GM10847 (cell line): Measurements from ENCODE around the gene MRPS12.

Experiments used
- POLR2A ChIP-seq: IDR thresholded peaks from 2 replicates; pipeline ENCODE4 v1.6.1; 2011; ENCODE audit not compliant: insufficient read length; ENCODE audit errors: extremely low read depth

The MRPS12 gene

DNA sequence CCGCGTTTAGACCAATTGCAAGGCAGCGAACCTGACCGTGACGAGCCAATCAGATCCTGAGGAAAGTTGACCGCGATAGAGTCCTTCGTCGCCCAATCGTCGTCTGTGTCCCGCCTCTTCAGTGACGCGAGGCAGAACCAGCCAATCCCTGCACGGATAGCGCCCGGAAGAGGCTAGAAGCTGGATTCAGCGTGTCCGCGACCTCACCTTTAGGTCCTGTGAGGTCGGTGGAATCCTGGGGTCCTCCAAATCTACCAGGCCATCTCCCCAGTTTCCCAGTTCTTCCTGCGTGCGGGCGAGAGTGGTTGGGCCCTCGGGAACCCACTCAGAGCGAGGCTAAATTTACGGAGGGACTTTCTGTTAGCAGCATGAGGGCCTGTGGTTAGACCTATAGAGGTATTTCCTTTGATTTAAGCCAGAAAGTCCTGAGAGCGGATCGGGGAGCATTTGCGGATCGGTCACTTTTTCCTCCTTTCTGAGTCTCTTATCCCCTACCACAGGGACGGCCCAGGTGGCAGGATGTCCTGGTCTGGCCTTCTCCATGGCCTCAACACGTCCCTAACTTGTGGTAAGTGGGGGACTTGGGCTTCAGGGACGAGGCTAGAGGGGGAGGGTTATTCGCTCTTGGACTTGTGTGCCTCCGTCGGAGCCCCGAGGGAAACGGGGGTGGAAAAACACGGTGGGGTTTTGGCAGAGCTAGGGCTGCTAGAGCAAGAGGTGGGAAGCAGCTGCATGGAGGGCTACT is at the start of gene MRPS12:
TSS of gene MRPS12 (plus strand) at position 169 of the 745 bp plus-strand sequence. CDS start at position 520, 351 bp downstream.
- TF ChIP-seq POLR2A, result peak; percentile 89

DNA sequence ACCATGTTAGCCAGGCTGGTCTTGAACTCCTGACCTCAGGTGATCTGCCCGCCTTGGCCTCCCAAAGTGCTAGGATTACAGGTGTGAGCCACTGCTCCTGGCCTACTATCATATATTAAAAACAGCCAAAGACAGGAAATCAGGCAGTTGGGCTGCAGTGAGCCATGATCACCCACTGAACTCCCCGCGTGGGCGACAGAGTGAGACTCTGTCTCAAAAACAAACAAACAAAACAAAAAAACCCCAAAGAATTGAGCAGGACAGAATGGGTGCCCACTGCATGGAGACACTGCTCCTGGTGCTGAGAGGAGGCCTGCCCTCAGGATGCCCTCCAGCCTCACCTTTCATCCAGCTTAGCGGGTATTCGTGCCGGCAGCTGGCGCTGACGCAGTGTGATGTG is 47.5 kb upstream of the MRPS12 start:
- TF ChIP-seq POLR2A, result no peak

DNA sequence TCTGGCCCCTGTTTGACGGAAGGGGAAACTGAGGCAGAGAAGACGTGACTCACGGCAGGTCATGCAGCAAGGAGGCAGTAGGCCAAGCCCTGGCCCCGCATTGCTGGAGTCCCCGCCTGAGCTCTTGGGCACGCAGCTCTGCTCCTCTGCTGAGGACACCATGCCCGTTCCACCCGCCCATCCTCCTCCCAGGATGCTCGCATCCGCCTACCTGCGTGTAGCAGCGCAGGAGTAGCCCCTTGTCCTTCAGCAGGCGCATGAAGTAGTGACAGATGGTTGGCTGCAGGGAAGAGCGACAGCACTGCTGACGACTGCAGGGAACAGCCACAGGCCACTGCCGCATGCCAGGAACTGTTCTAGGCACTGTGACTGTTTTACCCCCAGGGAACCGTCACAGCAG is 41.9 kb upstream of the MRPS12 start:
- no peak for TF ChIP-seq POLR2A

DNA sequence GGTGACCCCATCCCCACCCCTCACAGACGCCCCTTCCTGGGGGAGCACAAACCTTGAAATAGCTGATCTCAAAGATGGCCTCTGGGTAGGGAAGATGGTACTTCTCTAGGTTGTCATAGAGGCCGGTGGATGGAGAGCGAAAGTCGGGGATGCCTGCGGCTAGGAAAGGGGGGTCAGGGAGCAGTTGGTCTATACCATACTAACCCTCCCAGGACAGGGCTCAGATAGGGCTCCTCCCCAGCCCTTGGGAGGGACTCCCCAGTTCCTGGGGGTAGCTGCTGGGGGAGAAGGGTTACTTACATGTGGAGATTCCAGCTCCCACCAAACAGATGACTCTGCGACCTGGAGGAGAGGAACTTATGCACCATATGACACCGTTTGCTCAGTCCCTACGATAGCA is 40.9 kb upstream of the MRPS12 start:
- TF ChIP-seq POLR2A, result no peak

DNA sequence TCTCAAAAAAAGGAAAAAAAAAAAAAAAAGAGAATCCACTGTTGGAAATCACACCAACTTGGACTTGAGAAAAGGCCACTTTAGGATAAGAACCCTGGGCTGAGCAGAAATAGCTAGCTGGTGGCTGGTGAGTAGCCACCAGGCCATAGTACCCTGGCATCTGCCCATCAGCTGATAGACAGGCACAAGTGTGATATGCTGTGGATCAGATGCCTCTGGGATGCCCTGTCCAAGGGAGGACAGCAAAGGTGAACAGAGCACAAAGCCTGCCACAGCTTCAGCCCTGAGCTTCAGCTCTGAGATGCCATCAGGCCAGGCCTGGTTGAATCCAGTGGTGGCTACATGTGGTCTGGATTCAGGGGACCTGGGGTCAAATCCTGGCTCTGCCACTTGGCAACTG is 40.1 kb upstream of the MRPS12 start:
- TF ChIP-seq POLR2A, result no peak

- TF ChIP-seq POLR2A, result no peak
Observed at GRCh38 chr19:38891771-38892170, 39.0 kb upstream of the MRPS12 start.

DNA sequence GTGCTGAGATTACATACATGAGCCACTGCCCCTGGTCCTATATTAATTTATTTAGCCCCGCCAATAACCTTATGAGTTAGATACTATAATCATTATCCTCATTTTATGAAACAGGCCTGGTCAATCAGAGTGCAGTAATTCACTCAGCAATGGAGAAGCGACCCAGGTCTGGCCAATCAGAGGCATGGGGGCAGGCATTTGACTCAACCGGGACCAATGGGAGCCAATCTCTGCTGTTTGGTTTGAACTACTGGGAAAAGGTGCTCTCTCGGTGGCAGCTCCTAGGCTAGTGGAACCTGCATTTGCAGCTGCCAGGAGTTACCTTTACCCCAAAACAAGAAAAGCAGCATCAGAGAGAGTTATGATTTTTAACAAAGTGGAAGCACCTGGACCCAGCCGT is 37.9 kb upstream of the MRPS12 start:
- no peak for TF ChIP-seq POLR2A

DNA sequence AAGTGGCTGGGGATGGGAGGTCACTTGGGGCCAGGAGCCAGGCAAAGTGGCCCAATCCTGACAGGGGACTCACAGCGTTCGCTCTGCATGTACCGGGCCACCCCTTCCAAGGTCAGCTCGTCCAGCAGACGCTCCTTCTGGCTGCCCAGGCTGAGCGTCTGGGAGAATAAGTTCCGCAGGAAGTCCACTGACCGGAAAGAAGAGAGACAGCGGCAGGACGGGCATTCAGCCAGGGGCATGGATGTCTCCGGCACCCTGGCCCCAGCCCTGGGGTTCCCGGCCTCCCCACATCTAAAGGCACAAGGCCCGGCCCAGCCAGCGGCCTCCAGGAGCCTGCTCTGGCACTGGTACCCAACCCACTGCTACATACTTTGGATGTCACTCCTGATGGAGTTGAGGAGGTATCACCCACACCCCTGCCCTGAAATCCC is 37.4 kb upstream of the MRPS12 start:
- no peak for TF ChIP-seq POLR2A

GRCh38 chr19:38894968-38895367 is 35.8 kb upstream of the MRPS12 start:
- no peak for TF ChIP-seq POLR2A

DNA sequence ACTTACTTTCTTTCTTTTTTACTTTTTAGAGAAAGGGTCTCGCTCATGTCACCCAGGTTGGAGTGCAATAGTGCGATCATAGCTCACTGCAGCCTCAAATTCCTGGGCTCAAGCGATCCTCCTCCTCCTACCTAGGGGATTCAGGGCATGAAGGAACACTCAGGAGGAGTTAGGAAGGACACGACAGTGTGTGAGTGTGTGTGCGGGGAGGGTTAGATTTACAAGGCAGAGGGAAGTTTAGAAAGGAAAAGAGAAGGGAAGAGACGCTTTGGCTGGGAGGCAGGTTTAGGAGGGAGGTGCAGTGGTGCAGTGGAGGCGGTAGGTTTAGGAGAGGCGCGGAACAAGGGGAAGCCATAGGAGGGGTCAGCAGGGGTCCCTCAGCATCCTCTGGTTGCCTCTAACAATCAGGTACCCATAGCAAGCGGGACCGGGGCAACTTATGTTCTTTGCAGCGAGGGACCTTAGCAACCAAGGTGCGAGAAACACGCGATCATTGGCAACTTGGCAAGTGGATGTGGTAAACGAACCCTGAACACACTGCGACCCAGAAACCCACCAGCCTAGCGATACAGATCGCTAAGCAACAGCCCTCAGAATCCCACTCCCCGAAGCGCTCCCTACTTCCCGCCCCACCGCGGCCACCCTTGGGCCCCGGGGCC is 31.8 kb upstream of the MRPS12 start:
- TF ChIP-seq POLR2A, result no peak

DNA sequence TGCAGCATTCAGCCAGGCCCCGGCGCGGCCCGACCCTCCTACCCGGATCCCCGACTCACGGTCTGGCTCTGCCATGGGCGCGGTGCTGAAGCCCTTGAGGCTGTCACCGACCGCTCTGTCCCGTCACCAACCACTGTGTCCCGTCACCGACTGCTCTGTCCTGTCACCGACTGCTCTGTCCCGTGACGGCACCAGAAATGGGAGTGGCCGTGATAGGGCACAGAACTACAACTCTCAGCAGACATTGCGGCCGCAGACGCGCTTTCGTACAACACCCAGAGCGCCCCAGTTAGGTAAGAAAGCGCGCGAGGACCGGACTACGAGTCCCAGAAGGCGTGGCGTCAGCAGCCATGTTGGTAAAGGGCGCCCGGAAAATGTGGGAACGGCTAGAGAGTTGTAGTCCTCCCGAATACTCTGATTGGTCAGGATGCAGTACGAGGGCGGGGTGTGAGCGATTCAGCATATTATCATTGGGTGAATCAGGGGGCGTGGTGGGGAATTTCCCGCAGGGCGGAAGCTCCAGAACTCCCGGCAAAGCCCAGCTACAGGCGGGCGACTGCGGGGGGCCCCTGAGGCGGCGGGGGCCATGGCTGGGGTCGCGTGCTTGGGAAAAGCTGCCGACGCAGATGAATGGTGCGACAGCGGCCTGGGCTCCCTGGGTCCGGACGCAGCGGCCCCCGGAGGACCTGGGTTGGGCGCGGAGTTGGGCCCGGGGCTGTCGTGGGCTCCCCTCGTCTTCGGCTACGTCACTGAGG is 31.1 kb upstream of the MRPS12 start, which contains the start of the genes NFKBIB and SIRT2:
TSS of gene NFKBIB (plus strand) at position 523 of the 755 bp plus-strand sequence. CDS start at position 587, 64 bp downstream.
TSS of gene SIRT2 (minus strand) at position 172 of the 755 bp plus-strand sequence. CDS start at position 75, 97 bp downstream.
- peak; percentile 58 for TF ChIP-seq POLR2A

GRCh38 chr19:38900202-38900629 is 30.5 kb upstream of the MRPS12 start:
- no peak for TF ChIP-seq POLR2A

DNA sequence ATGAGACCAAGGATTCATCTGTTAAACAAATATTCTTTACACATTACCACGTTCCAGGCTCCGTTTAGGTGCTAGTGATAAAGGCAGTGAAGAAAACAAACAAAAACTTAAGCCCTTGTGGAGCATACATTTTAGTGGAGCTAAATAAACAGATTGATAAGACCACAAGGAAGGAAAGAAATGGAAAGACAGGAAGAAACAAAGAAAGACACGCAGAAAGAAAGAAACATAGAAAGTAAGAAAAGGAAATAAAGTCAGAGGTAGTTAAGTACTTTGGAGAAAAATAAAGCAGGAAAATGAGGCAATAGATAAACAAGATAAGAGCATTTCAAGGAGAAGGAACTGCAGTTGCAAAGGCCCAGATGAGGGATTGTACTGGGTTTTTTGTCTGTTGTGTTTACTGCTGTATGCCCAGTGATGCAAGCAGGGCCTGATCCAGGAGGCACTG is 30.0 kb upstream of the MRPS12 start:
- no peak for TF ChIP-seq POLR2A

DNA sequence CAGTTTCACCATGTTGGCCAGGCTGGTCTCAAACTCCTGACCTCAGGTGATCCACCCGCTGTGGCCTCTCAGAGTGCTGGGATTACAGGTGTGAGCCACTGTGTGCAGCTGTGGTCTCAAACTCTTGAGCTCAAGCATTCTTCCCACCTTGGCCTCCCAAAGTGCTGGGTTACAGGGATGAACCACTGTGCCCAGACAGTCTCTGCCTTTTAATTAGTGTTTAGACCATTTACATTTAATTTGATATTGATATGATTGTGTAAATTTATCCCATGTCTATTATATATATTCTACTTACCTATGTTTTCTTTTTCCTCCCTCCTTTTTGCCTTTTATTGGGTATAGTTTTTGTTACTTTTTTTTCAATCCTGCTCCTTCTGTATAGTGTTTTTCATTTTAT is 29.1 kb upstream of the MRPS12 start:
- TF ChIP-seq POLR2A, result no peak
